GM18951 (cell line): ENCODE data around the gene SORCS2.

Source experiments
- POLR2A ChIP-seq: IDR thresholded peaks from 4 replicates; pipeline ENCODE4 v1.6.1; 2011; ENCODE audit warnings: mild to moderate bottlenecking; ENCODE audit not compliant: insufficient read length, insufficient read depth; ENCODE audit errors: extremely low read depth
- in situ Hi-C: fragments of 300-500 bp; cut with MboI; formaldehyde crosslinking; loops from one replicate; pipeline ENCODE4 v1.12.0; 2022; ENCODE audit warnings: low sequenced_read_pairs, mixed read lengths, inconsistent platforms; ENCODE audit not compliant: unreplicated experiment

Gene SORCS2

GRCh38 chr4:7745301-7745885 lies 553.1 kb downstream of the SORCS2 start:
- in situ Hi-C loops = no loop called here

GRCh38 chr4:7746351-7747061 lies 554.2 kb downstream of the SORCS2 start:
- TF ChIP-seq POLR2A = no peak
- in situ Hi-C loops = no loop called here

More at GRCh38 chr4:7745301-7745885, 553.1 kb downstream of the SORCS2 start:
- TF ChIP-seq POLR2A = no peak

- in situ Hi-C loops = no loop called here
- no peak for TF ChIP-seq POLR2A
Measured at GRCh38 chr4:7747062-7747385, 554.7 kb downstream of the SORCS2 start.

GRCh38 chr4:7747566-7747965 lies 555.2 kb downstream of the SORCS2 start:
- in situ Hi-C loops = no loop called here

GRCh38 chr4:7750523-7750922 lies 558.2 kb downstream of the SORCS2 start:
- no peak for TF ChIP-seq POLR2A
- in situ Hi-C loops = no loop called here

More at GRCh38 chr4:7747566-7747965, 555.2 kb downstream of the SORCS2 start:
- no peak for TF ChIP-seq POLR2A

- in situ Hi-C loops = no loop called here
- TF ChIP-seq POLR2A = no peak
Measured at GRCh38 chr4:7750972-7751371, 558.6 kb downstream of the SORCS2 start.

- in situ Hi-C loops = no loop called here
- TF ChIP-seq POLR2A = no peak
Measured at GRCh38 chr4:7752649-7753048, 560.3 kb downstream of the SORCS2 start.

GRCh38 chr4:7753271-7753670 lies 560.9 kb downstream of the SORCS2 start:
- in situ Hi-C loops = no loop called here
- no peak for TF ChIP-seq POLR2A

GRCh38 chr4:7753931-7754465 lies 561.7 kb downstream of the SORCS2 start:
- no peak for TF ChIP-seq POLR2A
- in situ Hi-C loops = no loop called here

- no peak for TF ChIP-seq POLR2A
- in situ Hi-C loops = no loop called here
Measured at GRCh38 chr4:7754565-7755262, 562.4 kb downstream of the SORCS2 start.

- in situ Hi-C loops = no loop called here
- no peak for TF ChIP-seq POLR2A
Measured at GRCh38 chr4:7755561-7755960, 563.2 kb downstream of the SORCS2 start.

GRCh38 chr4:7756071-7756470 lies 563.7 kb downstream of the SORCS2 start:
- TF ChIP-seq POLR2A = no peak
- in situ Hi-C loops = no loop called here

- in situ Hi-C loops = no loop called here
- no peak for TF ChIP-seq POLR2A
Measured at GRCh38 chr4:7756561-7757355, 564.4 kb downstream of the SORCS2 start.
